Mesendoderm (in vitro differentiated cells): ENCODE results near the gene AAK1.
A peak's percentile ranks its signal among the peaks of the same experiment; 100 is the strongest.

Experiments
- DNase-seq: peaks from one replicate; pipeline ENCODE4 v3.0.0; 2013
- H2AK5ac ChIP-seq: 2 replicates; pipeline ENCODE4 v1.6.1; 2013; ENCODE audit warnings: low read length, inconsistent platforms
- H2BK120ac ChIP-seq: 2 replicates; pipeline ENCODE4 v1.6.1; 2013; ENCODE audit warnings: low read depth, mild to moderate bottlenecking, low read length, moderate library complexity, mixed read lengths
- H2BK15ac ChIP-seq: replicated peaks from 2 replicates; pipeline ENCODE4 v1.6.1; 2013; ENCODE audit warnings: low read depth, mild to moderate bottlenecking, moderate library complexity
- H2BK5ac ChIP-seq: 2 replicates; pipeline ENCODE4 v1.6.1; 2013; ENCODE audit warnings: low read length, inconsistent platforms
- H3K18ac ChIP-seq: 2 replicates; pipeline ENCODE4 v1.6.1; 2013; ENCODE audit warnings: mild to moderate bottlenecking, low read length, mixed read lengths
- H3K23ac ChIP-seq: one replicate; pipeline ENCODE4 v1.6.1; 2013; ENCODE audit warnings: low read length
- H3K27ac ChIP-seq: 2 replicates; pipeline ENCODE4 v1.5.1; 2013; ENCODE audit warnings: low read depth, mild to moderate bottlenecking, inconsistent platforms, low read length, moderate library complexity
- H3K27me3 ChIP-seq: 2 replicates; pipeline ENCODE4 v1.6.1; 2013; ENCODE audit warnings: low read length, control low read depth, mild to moderate bottlenecking, inconsistent platforms; ENCODE audit not compliant: insufficient read depth, poor library complexity
- H3K36me3 ChIP-seq: 2 replicates; pipeline ENCODE4 v1.6.1; 2013; ENCODE audit warnings: low read length, inconsistent platforms; ENCODE audit not compliant: control insufficient read depth, insufficient read depth
- H3K4ac ChIP-seq: one replicate; pipeline ENCODE4 v1.6.1; 2013; ENCODE audit warnings: low read depth, mild to moderate bottlenecking, low read length, moderate library complexity
- H3K4me1 ChIP-seq: 2 replicates; pipeline ENCODE4 v1.6.1; 2013; ENCODE audit warnings: low read depth, low read length, inconsistent platforms; ENCODE audit not compliant: control insufficient read depth
- H3K4me2 ChIP-seq: 2 replicates; pipeline ENCODE4 v1.6.1; 2013; ENCODE audit warnings: low read length
- H3K4me3 ChIP-seq: 2 replicates; pipeline ENCODE4 v1.5.1; 2013; ENCODE audit warnings: mild to moderate bottlenecking, low read length
- H3K56ac ChIP-seq: one replicate; pipeline ENCODE4 v1.6.1; 2013; ENCODE audit warnings: low read length
- H3K79me1 ChIP-seq: 2 replicates; pipeline ENCODE4 v1.6.1; 2013; ENCODE audit warnings: low read length, inconsistent platforms
- H3K79me2 ChIP-seq: 2 replicates; pipeline ENCODE4 v1.6.1; 2013; ENCODE audit warnings: mild to moderate bottlenecking, low read length; ENCODE audit not compliant: control insufficient read depth, insufficient read depth
- H3K9ac ChIP-seq: 2 replicates; pipeline ENCODE4 v1.6.1; 2013; ENCODE audit warnings: low read length, inconsistent platforms
- H4K5ac ChIP-seq: one replicate; pipeline ENCODE4 v1.6.1; 2013; ENCODE audit warnings: low read length
- H4K8ac ChIP-seq: one replicate; pipeline ENCODE4 v1.6.1; 2013; ENCODE audit warnings: low read depth, mild to moderate bottlenecking, control low read depth, low read length, moderate library complexity
- WGBS: extraction: QIAGEN DNeasy Blood & Tissue Kit; methylation state at CpG from one replicate; pipeline ENCODE4 v1.1.7; 2013; ENCODE audit warnings: low lambda C conversion rate, missing lambda C conversion rate; ENCODE audit not compliant: insufficient coverage; ENCODE audit errors: extremely low coverage; 5-methylcytosine and 5-hydroxymethylcytosine counted together

Gene AAK1

GRCh38 chr2:69481421-69481820 lies 162.1 kb downstream of the AAK1 start:
- H3K23ac ChIP-seq: no peak overlapping the region
- H3K4me2 ChIP-seq: no peak overlapping the region
- H3K79me2 ChIP-seq: no peaks in the 10 kb centered on the region
- no peak overlapping the region for H2AK5ac ChIP-seq
- H2BK5ac ChIP-seq: no peak overlapping the region
- H3K9ac ChIP-seq: no peak overlapping the region
- no peak overlapping the region for H3K18ac ChIP-seq
- H2BK120ac ChIP-seq: no peak overlapping the region
- no peak for DNase-seq
- no peak overlapping the region for H4K5ac ChIP-seq
- no CpG with 5 or more reads among the region's 1 CpG for WGBS
- H3K4ac ChIP-seq: no peak overlapping the region
- H3K79me1 ChIP-seq: no peaks in the 10 kb centered on the region
- H3K27me3 ChIP-seq: no peaks in the 10 kb centered on the region
- no peak overlapping the region for H3K27ac ChIP-seq
- no peaks in the 10 kb centered on the region for H3K36me3 ChIP-seq
- H3K4me3 ChIP-seq: no peak overlapping the region
- no peak overlapping the region for H4K8ac ChIP-seq
- no peaks in the 10 kb centered on the region for H3K4me1 ChIP-seq
- H2BK15ac ChIP-seq: no peak overlapping the region
- H3K56ac ChIP-seq: no peak overlapping the region

- Histone ChIP-seq H3K79me1 (no peaks in the 10 kb centered on the region), H3K56ac (no peak overlapping the region), H2BK5ac (no peak overlapping the region), H3K23ac (no peak overlapping the region), H3K36me3 (no peaks in the 10 kb centered on the region), H3K27me3 (no peaks in the 10 kb centered on the region), H2BK15ac (no peak overlapping the region), H3K27ac (no peak overlapping the region), H4K8ac (no peak overlapping the region), H3K4ac (no peak overlapping the region), H3K4me1 (no peaks in the 10 kb centered on the region), H4K5ac (no peak overlapping the region), H3K79me2 (no peaks in the 10 kb centered on the region), H3K18ac (no peak overlapping the region), H3K4me3 (no peak overlapping the region), H3K9ac (no peak overlapping the region), H3K4me2 (no peak overlapping the region), H2AK5ac (no peak overlapping the region), H2BK120ac (no peak overlapping the region)
- no peak for DNase-seq
- WGBS: 100% methylated on average over 1 of the region's 1 CpG
These were observed 165.9 kb downstream of the AAK1 start for GRCh38 chr2:69477627-69478026.

DNA sequence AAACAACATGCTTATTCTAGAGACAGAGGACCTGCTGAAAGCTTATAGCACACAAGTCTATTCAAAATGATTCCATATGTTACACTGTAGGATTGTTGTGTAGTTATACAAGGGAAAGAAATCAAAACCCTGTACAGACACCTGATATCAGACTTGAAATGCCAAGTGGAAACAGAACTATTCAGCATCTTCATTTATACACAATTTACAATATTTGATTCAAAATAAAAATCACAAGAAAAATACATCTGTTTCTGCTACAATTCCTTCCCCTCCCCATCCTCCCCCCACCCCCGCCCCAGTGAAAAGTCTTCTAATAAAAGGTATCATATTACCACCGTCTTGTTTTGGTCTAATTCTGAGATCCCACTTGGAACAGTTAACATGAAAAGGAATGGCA lies 168.9 kb downstream of the AAK1 start:
- Histone ChIP-seq H2BK5ac (no peak overlapping the region), H3K27ac (no peak overlapping the region), H3K18ac (no peak overlapping the region), H3K36me3 (no peaks in the 10 kb centered on the region), H2AK5ac (no peak overlapping the region), H3K79me1 (no peaks in the 10 kb centered on the region), H4K8ac (no peak overlapping the region), H3K4ac (no peak overlapping the region), H4K5ac (no peak overlapping the region), H3K9ac (no peak overlapping the region), H2BK15ac (peak overlapping the region; percentile 36), H3K4me1 (peaks cover under 1% of the 10 kb centered on the region), H3K79me2 (no peaks in the 10 kb centered on the region), H3K4me3 (no peak overlapping the region), H3K27me3 (no peaks in the 10 kb centered on the region), H3K23ac (no peak overlapping the region), H3K4me2 (no peak overlapping the region), H3K56ac (no peak overlapping the region), H2BK120ac (no peak overlapping the region)
- no CpG with 5 or more reads among the region's 2 CpGs for WGBS
- no peak for DNase-seq

GRCh38 chr2:69471793-69472192 lies 171.7 kb downstream of the AAK1 start:
- Histone ChIP-seq H2BK15ac (no peak overlapping the region), H3K4ac (no peak overlapping the region), H3K27me3 (no peaks in the 10 kb centered on the region), H3K4me1 (peaks cover 2% of the 10 kb centered on the region), H2BK120ac (no peak overlapping the region), H3K9ac (no peak overlapping the region), H3K79me1 (no peaks in the 10 kb centered on the region), H4K5ac (no peak overlapping the region), H3K56ac (no peak overlapping the region), H3K23ac (no peak overlapping the region), H3K4me2 (no peak overlapping the region), H2BK5ac (no peak overlapping the region), H4K8ac (no peak overlapping the region), H3K79me2 (no peaks in the 10 kb centered on the region), H3K4me3 (no peak overlapping the region), H3K36me3 (no peaks in the 10 kb centered on the region), H3K27ac (no peak overlapping the region), H2AK5ac (no peak overlapping the region), H3K18ac (no peak overlapping the region)
- no CpG with 5 or more reads among the region's 2 CpGs for WGBS
- DNase-seq: no peak

DNA sequence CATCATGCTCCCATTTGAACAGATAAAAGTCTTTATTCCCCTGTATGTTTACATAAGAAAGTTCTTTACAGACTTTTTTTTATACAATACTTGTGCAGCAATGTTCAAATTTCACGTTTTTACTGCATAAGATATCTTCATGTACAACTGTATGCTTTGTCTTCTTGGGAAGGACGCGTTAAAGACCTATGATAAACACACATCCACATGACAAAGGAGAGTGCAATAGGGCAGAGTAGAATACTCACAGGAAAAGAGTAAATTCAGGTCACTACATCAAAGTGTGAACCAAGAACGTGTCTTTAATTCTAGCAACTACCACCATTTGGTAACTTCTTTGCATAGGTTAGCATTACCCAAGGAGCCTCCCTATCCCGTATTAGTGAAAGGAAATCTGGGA lies 172.6 kb downstream of the AAK1 start:
- Histone ChIP-seq H3K27ac (no peak overlapping the region), H2BK120ac (no peak overlapping the region)

GRCh38 chr2:69469784-69470183 lies 173.8 kb downstream of the AAK1 start:
- DNase-seq: peak; percentile 58
- Histone ChIP-seq H4K8ac (no peak overlapping the region), H3K18ac (no peak overlapping the region), H2AK5ac (no peak overlapping the region), H4K5ac (no peak overlapping the region), H3K36me3 (no peaks in the 10 kb centered on the region), H2BK5ac (no peak overlapping the region), H3K79me1 (no peaks in the 10 kb centered on the region), H3K23ac (no peak overlapping the region), H3K4me2 (no peak overlapping the region), H3K4me3 (no peak overlapping the region), H3K4me1 (peaks cover 2% of the 10 kb centered on the region), H3K27me3 (no peaks in the 10 kb centered on the region), H2BK15ac (peak overlapping the region; percentile 43), H3K9ac (no peak overlapping the region), H2BK120ac (no peak overlapping the region), H3K79me2 (no peaks in the 10 kb centered on the region), H3K4ac (no peak overlapping the region), H3K27ac (no peak overlapping the region), H3K56ac (no peak overlapping the region)
- WGBS: no CpG with 5 or more reads among the region's 1 CpG

More for the DNA sequence above, 172.6 kb downstream of the AAK1 start:
- no peak overlapping the region for H3K4ac ChIP-seq
- no peak overlapping the region for H3K9ac ChIP-seq
- peaks cover 2% of the 10 kb centered on the region for H3K4me1 ChIP-seq
- no peaks in the 10 kb centered on the region for H3K79me2 ChIP-seq
- H4K8ac ChIP-seq: no peak overlapping the region
- H3K23ac ChIP-seq: no peak overlapping the region
- H2AK5ac ChIP-seq: no peak overlapping the region
- H4K5ac ChIP-seq: no peak overlapping the region
- H3K56ac ChIP-seq: no peak overlapping the region
- DNase-seq: no peak
- no peaks in the 10 kb centered on the region for H3K27me3 ChIP-seq
- H2BK15ac ChIP-seq: no peak overlapping the region
- no peak overlapping the region for H2BK5ac ChIP-seq
- H3K18ac ChIP-seq: no peak overlapping the region
- H3K79me1 ChIP-seq: no peaks in the 10 kb centered on the region
- no peak overlapping the region for H3K4me3 ChIP-seq
- no CpG with 5 or more reads among the region's 5 CpGs for WGBS
- H3K4me2 ChIP-seq: no peak overlapping the region
- no peaks in the 10 kb centered on the region for H3K36me3 ChIP-seq
